ENCODE measurements around the gene ZNF451.
A peak's percentile ranks its signal among the peaks of the same experiment; 100 is the strongest.

Gene ZNF451

GRCh38 chr6:57165080-57165479 lies 75.1 kb downstream of the ZNF451 start:
- Histone ChIP-seq H4K20me1 (ENCODE audit: insufficient read depth, low read length, poor library complexity, severe bottlenecking) (no peaks in the 10 kb centered on the region), H3K4me2 (ENCODE audit: low read depth, low read length, poor library complexity, severe bottlenecking) (no peak overlapping the region), H2AFZ (ENCODE audit: low read length) (no peak overlapping the region), H3F3A (ENCODE audit: low read depth) (no peaks in the 10 kb centered on the region), H3K36me3 (ENCODE audit: insufficient read depth, low read length) (peaks cover 6% of the 10 kb centered on the region; the same call in 1 of the 2 replicates), H3K79me2 (ENCODE audit: insufficient read depth, low read length) (no peaks in the 10 kb centered on the region), H3K9me3 (ENCODE audit: insufficient read depth, low read depth, low read length) (no peaks in the 10 kb centered on the region), H3K4me3 (ENCODE audit: low read length, poor library complexity, severe bottlenecking) (no peak overlapping the region), H3K9me2 (replicated peaks; ENCODE audit: low read depth, low read length) (no peaks in the 10 kb centered on the region), H3K9ac (ENCODE audit: low read depth, low read length, poor library complexity, severe bottlenecking) (no peak overlapping the region), H3K27me3 (ENCODE audit: insufficient read depth, low read length, poor library complexity, severe bottlenecking) (no peaks in the 10 kb centered on the region), H3K4me1 (ENCODE audit: insufficient read depth, low read length, poor library complexity, severe bottlenecking) (no peaks in the 10 kb centered on the region)
- no peak for TF ChIP-seq EZH2phosphoT487 (IDR thresholded peaks at IDR 0.05; ENCODE audit: borderline replicate concordance)
- TF ChIP-seq CTCF (conservative IDR thresholded peaks at IDR 0.05; ENCODE audit: low read length) = no peak

DNA sequence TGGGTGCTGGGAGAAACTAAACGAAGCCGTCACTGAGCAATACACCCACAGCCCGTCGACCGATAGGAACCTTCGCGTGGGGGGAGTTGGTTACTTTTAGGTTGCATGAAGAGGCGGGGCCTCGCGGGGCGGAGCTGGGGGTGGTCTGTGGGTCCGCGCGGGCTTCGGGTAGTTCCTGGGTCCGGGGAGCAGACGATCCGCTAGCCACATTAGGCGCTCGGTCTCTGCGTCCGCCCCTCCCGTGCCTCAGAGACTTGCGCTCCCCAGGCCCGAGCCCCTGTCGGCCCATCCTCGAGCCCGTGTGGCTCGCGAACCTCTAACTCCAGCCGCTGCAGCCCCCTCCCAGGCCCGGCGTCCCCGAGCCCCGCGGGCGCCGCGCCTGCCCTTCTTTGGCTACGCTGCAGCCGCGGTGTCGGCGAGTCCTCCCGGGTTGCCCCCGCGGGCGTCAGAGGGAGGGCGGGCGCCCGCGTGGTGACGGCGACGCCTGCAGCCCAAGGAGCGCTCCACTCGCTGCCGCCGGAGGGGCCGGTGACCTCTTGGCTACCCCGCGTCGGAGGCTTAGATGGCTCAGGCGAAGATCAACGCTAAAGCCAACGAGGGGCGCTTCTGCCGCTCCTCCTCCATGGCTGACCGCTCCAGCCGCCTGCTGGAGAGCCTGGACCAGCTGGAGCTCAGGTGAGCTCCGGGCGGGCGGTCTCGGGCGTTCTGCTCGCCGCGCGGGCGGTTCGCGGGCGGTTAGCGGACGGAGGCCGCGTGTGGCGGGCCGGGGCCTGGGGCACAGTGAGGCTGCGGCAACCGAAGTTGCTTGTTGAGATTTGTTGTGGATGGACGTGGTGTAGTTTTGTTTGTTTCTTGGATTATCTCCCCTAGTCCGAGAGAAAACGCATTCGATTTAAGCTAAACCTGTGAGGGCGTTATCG lies 82.4 kb downstream of the ZNF451 start, which contains the start of gene BAG2:
Gene BAG2, plus strand, starts transcription at position 191 of the 920 bp plus-strand sequence. Its CDS starts 372 bp downstream, at position 563.
- peak within 1 kb of the TSS; percentile 94 for H3K4me2 ChIP-seq (ENCODE audit: low read depth, low read length, poor library complexity, severe bottlenecking)
- 0 out of 2 replicates have a peak, but pooled peaks have one; percentile 16 for TF ChIP-seq CTCF (conservative IDR thresholded peaks at IDR 0.05; ENCODE audit: low read length)
- TF ChIP-seq EZH2phosphoT487 (IDR thresholded peaks at IDR 0.05; ENCODE audit: borderline replicate concordance) = no peak
- H3K9me2 ChIP-seq (replicated peaks; ENCODE audit: low read depth, low read length) = no peaks in the 10 kb centered on the region

DNA sequence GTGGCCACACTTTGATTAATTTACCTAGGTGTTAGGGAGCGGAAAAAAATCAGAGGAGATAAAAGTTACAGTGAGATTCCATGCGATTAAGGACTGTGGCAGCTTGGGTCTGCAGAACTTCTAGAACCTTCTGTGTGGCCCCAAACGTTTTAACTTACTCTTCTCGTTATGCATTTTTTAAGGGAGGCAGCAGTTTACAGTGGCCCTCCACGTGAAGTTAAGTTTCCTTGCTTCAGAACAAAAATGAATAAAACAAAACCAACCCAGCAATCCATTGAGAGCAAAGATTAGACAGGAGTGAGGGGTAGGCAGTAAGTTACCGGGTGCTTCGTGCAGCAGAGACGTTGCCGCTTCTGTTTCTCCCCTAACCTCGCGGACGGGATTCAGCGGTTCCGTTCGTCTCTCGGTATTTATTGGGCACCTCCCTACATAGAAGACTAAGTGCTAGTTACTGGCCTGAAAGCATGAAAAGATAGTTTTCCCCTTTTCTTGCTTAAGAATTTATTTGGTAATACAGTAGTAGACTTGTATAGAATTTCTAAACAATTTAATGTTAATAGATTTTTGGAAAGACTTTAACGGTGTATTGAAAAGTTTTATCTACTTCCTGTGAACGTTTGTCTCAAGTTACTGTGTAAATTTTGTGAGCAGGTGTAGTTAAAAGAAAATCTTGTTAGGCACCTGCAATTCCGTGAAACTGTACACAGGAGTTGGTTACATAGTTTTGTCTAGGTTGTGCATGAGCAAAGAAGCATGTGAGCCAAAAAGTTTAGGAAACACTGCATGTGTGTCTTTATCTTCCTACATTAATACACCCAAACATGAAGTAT lies 83.3 kb downstream of the ZNF451 start:
- peaks cover 59% of the 10 kb centered on the region for H3K79me2 ChIP-seq (ENCODE audit: insufficient read depth, low read length)
- TF ChIP-seq EZH2phosphoT487 (IDR thresholded peaks at IDR 0.05; ENCODE audit: borderline replicate concordance) (no peak), CTCF (conservative IDR thresholded peaks at IDR 0.05; ENCODE audit: low read length) (no peak)
- H3K36me3 ChIP-seq (ENCODE audit: insufficient read depth, low read length) = no peaks in the 10 kb centered on the region
- H2AFZ ChIP-seq (ENCODE audit: low read length) = peak overlapping the region; percentile 84
- no peaks in the 10 kb centered on the region for H3K9me2 ChIP-seq (replicated peaks; ENCODE audit: low read depth, low read length)
- H4K20me1 ChIP-seq (ENCODE audit: insufficient read depth, low read length, poor library complexity, severe bottlenecking) = peaks cover 49% of the 10 kb centered on the region
- peak overlapping the region; percentile 95 for H3K9ac ChIP-seq (ENCODE audit: low read depth, low read length, poor library complexity, severe bottlenecking)
- peak overlapping the region; percentile 96 for H3K4me3 ChIP-seq (ENCODE audit: low read length, poor library complexity, severe bottlenecking)
- no peaks in the 10 kb centered on the region for H3K27me3 ChIP-seq (ENCODE audit: insufficient read depth, low read length, poor library complexity, severe bottlenecking)
- no peaks in the 10 kb centered on the region for H3F3A ChIP-seq (ENCODE audit: low read depth)
- H3K4me2 ChIP-seq (ENCODE audit: low read depth, low read length, poor library complexity, severe bottlenecking) = peak overlapping the region; percentile 94
- H3K4me1 ChIP-seq (ENCODE audit: insufficient read depth, low read length, poor library complexity, severe bottlenecking) = peaks cover 43% of the 10 kb centered on the region
- no peaks in the 10 kb centered on the region for H3K9me3 ChIP-seq (ENCODE audit: insufficient read depth, low read depth, low read length)

More for the DNA sequence above, 82.4 kb downstream of the ZNF451 start, which contains the start of gene BAG2:
- H3K27me3 ChIP-seq (ENCODE audit: insufficient read depth, low read length, poor library complexity, severe bottlenecking) = no peaks in the 10 kb centered on the region
- peak within 1 kb of the TSS; percentile 84 for H2AFZ ChIP-seq (ENCODE audit: low read length)
- peaks cover 40% of the 10 kb centered on the region for H4K20me1 ChIP-seq (ENCODE audit: insufficient read depth, low read length, poor library complexity, severe bottlenecking)
- H3K4me1 ChIP-seq (ENCODE audit: insufficient read depth, low read length, poor library complexity, severe bottlenecking) = peaks cover 34% of the 10 kb centered on the region
- peak within 1 kb of the TSS; percentile 96 for H3K4me3 ChIP-seq (ENCODE audit: low read length, poor library complexity, severe bottlenecking)
- peak within 1 kb of the TSS; percentile 95 for H3K9ac ChIP-seq (ENCODE audit: low read depth, low read length, poor library complexity, severe bottlenecking)
- no peaks in the 10 kb centered on the region for H3K36me3 ChIP-seq (ENCODE audit: insufficient read depth, low read length)
- peaks cover 50% of the 10 kb centered on the region for H3K79me2 ChIP-seq (ENCODE audit: insufficient read depth, low read length)
- no peaks in the 10 kb centered on the region for H3K9me3 ChIP-seq (ENCODE audit: insufficient read depth, low read depth, low read length)
- no peaks in the 10 kb centered on the region for H3F3A ChIP-seq (ENCODE audit: low read depth)
